ENCODE measurements around the gene TSC22D1. TPM values are rescaled to one million over a fixed set of nuclear protein-coding genes. Genes with fewer than 3 reads are reported as not detected.

TSC22D1 gene
- total RNA-seq, 1 experiment from 2014 or later = 37.2 TPM

DNA sequence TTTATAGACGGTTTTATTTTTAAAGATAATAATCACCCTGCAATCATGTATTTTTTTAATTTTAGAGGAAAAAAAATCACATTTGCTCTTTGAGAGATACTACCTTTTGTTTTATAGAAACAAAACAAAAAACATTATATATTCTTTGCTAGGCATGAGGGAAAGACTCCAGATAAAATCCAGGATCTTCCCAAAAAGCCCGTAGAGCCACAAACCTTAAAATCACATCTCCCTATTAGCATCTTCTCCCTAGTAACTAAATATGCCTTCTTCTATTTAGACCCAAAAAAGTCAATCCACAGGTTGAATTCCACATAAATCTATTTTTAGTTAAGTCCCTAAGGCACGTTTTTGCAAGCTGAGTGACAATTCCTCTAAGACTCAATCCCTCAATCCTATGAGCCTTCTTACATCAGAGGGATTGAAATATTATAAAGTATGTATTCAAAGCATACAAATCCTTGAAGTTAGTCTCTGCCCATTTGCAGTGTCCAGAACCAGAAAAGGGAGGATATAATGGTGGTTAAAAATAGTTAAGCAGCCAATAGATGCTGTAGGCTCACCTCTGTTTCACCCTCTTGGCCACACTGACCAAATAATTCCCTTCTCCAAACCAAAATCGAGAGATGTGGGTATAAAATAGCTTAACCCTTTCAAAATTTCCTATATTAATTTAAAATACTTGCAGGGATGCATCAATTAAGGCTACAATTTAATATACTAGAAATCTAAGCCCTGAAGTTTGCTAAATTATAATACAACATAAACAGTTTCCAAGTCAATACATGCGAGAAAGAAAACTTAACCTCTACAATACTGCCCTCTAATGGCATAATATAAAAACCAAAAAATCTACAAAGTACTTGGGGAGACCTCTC lies 138.5 kb downstream of the TSC22D1 start:
- Histone ChIP-seq H3K4me1 (ENCODE audit: insufficient read depth, low read length, poor library complexity, severe bottlenecking) (peaks cover 13% of the 10 kb centered on the region), H3K36me3 (ENCODE audit: insufficient read depth, low read length, poor library complexity, severe bottlenecking) (peaks cover 18% of the 10 kb centered on the region), H3K9me3 (ENCODE audit: low read depth, low read length, poor library complexity, severe bottlenecking) (no peaks in the 10 kb centered on the region), H3K27ac (ENCODE audit: low read depth, low read length, poor library complexity, severe bottlenecking) (peak overlapping the region; percentile 66), H3K4me3 (ENCODE audit: low read depth, low read length, poor library complexity, severe bottlenecking) (peak overlapping the region; percentile 69), H3K27me3 (replicated peaks; ENCODE audit: insufficient read depth, low read depth, low read length, poor library complexity) (no peaks in the 10 kb centered on the region)
- intact Hi-C loops (cut with micrococcal nuclease; ENCODE audit: unreplicated experiment) = loop anchor here (1.0 to 5.0 kb wide), 5 partner anchors 105 to 387 kb away; no protein-coding TSS in a partner anchor
- TF ChIP-seq CTCF (conservative IDR thresholded peaks at IDR 0.05; ENCODE audit: low read depth, low read length) = peak; percentile 58
- no peak for TF ChIP-seq EZH2 (IDR thresholded peaks at IDR 0.05; ENCODE audit: borderline replicate concordance, low read depth, low read length, poor library complexity, severe bottlenecking)
- peak; percentile 72 for DNase-seq (ENCODE audit: low spot score)
- no TSS peak for BruUV-seq (replicated peaks)
- ChIA-PET CTCF (interaction anchor here (0.6 to 1.8 kb wide), 4 partner anchors 297 to 529 kb away, joined by 3 to 7 read pairs (median 4); no protein-coding TSS in a partner anchor), POLR2A (ENCODE audit: low non-redundant PET) (interaction anchor here (0.6 kb wide), 1 partner anchor 1490 kb away, joined by 10 read pairs; no protein-coding TSS in a partner anchor)

DNA sequence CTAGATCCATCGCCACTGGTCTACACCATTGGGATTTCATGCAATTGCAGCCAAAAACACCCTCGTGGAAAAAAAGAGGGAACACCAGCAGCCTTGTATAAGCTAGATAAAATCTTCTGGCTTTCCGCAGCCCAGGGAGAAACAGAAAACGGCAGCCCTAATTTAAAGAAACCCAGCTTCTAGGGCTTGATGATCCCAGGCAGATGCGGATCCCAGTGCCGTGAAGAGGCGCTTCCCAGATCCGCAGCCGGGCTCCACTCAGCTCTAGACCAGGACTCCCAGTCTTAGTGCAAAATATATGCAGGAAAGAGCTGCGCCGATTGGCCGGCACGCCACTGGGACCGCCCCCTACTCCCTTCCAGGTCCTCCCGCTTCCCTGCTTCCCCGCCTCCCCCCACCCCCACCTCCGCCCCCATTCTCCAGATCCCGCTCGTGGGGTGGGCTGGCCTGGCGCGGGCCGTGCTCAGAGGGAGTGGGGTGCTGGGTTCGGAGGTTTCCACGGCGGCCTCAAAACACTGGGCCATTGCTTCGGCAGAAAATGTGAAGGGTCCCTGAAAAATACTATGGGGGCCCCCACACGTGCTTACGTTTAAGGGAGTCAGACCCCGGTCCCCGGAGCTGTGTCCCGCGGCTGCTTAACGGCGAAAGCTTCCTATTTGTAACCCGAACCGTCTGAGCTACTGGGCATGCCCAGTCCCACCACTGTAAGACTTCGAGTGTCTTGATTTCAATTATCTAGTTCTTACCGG lies 139.4 kb downstream of the TSC22D1 start:
- peak; percentile 95 for DNase-seq (ENCODE audit: low spot score)
- peaks cover 18% of the 10 kb centered on the region for H3K36me3 ChIP-seq (ENCODE audit: insufficient read depth, low read length, poor library complexity, severe bottlenecking)
- TF ChIP-seq CTCF (conservative IDR thresholded peaks at IDR 0.05; ENCODE audit: low read depth, low read length) (no peak), EZH2 (IDR thresholded peaks at IDR 0.05; ENCODE audit: borderline replicate concordance, low read depth, low read length, poor library complexity, severe bottlenecking) (no peak)
- H3K27ac ChIP-seq (ENCODE audit: low read depth, low read length, poor library complexity, severe bottlenecking) = peak overlapping the region; percentile 92
- BruUV-seq (replicated peaks) = TSS peak; percentile 17
- CTCF ChIA-PET = interaction anchor here (0.6 to 1.8 kb wide), 6 partner anchors 105 to 529 kb away, joined by 3 to 7 read pairs (median 3); no protein-coding TSS in a partner anchor
- peak overlapping the region; percentile 69 for H3K4me3 ChIP-seq (ENCODE audit: low read depth, low read length, poor library complexity, severe bottlenecking)
- H3K4me1 ChIP-seq (ENCODE audit: insufficient read depth, low read length, poor library complexity, severe bottlenecking) = peaks cover 13% of the 10 kb centered on the region
- H3K9me3 ChIP-seq (ENCODE audit: low read depth, low read length, poor library complexity, severe bottlenecking) = no peaks in the 10 kb centered on the region
- no peaks in the 10 kb centered on the region for H3K27me3 ChIP-seq (replicated peaks; ENCODE audit: insufficient read depth, low read depth, low read length, poor library complexity)
- intact Hi-C loops (cut with micrococcal nuclease; ENCODE audit: unreplicated experiment) = loop anchor here (1.0 to 5.0 kb wide), 6 partner anchors 104 to 528 kb away; no protein-coding TSS in a partner anchor
- POLR2A ChIA-PET (ENCODE audit: low non-redundant PET) = interaction anchor here (0.6 kb wide), 1 partner anchor 1489 kb away, joined by 10 read pairs; no protein-coding TSS in a partner anchor

GRCh38 chr13:44435919-44436510 lies 140.1 kb downstream of the TSC22D1 start:
- TSS peak; percentile 89 for BruUV-seq (replicated peaks)
- DNase-seq (ENCODE audit: low spot score) = no peak
- Histone ChIP-seq H3K27ac (ENCODE audit: low read depth, low read length, poor library complexity, severe bottlenecking) (peak overlapping the region; percentile 92), H3K27me3 (replicated peaks; ENCODE audit: insufficient read depth, low read depth, low read length, poor library complexity) (no peaks in the 10 kb centered on the region), H3K4me3 (ENCODE audit: low read depth, low read length, poor library complexity, severe bottlenecking) (peak overlapping the region; percentile 69), H3K36me3 (ENCODE audit: insufficient read depth, low read length, poor library complexity, severe bottlenecking) (peaks cover 18% of the 10 kb centered on the region), H3K4me1 (ENCODE audit: insufficient read depth, low read length, poor library complexity, severe bottlenecking) (peaks cover 13% of the 10 kb centered on the region), H3K9me3 (ENCODE audit: low read depth, low read length, poor library complexity, severe bottlenecking) (no peaks in the 10 kb centered on the region)
- CTCF ChIA-PET = interaction anchor here (0.6 kb wide), 1 partner anchor 431 kb away, joined by 3 read pairs; no protein-coding TSS in a partner anchor
- TF ChIP-seq EZH2 (IDR thresholded peaks at IDR 0.05; ENCODE audit: borderline replicate concordance, low read depth, low read length, poor library complexity, severe bottlenecking) (no peak), CTCF (conservative IDR thresholded peaks at IDR 0.05; ENCODE audit: low read depth, low read length) (no peak)
- POLR2A ChIA-PET (ENCODE audit: low non-redundant PET) = no interaction called here
- intact Hi-C loops (cut with micrococcal nuclease; ENCODE audit: unreplicated experiment) = loop anchor here (1.0 to 5.0 kb wide), 5 partner anchors 104 to 528 kb away; no protein-coding TSS in a partner anchor

All from A673 (cell line).